Ovary (tissue), 3 donors: ENCODE measurements around the gene PLK1.

ENCODE experiments used
- POLR2A ChIP-seq: fragments of 450-650 bp; IDR thresholded peaks from one replicate; pipeline ENCODE4 v1.6.1; 2017; ENCODE audit warnings: antibody characterized with exemption, mild to moderate bottlenecking, moderate library complexity
- TF ChIP-seq, protein P1 (sequence below), 3 donors: fragments of 450-650 bp in 2 of 3; fragments of 200-600 bp in 1 of 3; IDR thresholded peaks; one replicate each; pipeline versions ENCODE4 v1.5.1 to v1.8.0; 2016 to 2022; ENCODE audit warnings: antibody characterized with exemption in 3 of 3, mild to moderate bottlenecking in 1 of 3
- donor health status: DM: no; HTN: no; CAD: no.

DNA sequence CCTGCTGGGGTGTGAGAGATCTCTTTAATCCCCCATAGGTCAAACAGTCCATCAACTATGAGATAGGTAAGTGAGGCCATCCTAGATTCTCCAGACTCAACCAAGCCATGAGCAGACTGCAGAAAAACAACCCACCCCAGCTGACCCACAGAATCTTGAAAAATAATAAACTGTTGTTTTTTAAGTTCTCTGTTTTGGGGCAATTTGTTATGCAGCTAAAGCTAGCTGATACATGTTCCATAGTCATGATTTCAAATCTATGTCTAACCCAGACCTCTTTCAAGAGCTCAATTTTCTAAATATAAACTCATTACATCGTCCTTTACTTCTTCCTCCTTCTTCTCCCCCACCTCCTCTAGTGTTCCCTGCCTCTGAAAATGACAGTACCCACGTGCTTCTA is 24.3 kb downstream of the PLK1 start:
- TF ChIP-seq, protein P1, sequence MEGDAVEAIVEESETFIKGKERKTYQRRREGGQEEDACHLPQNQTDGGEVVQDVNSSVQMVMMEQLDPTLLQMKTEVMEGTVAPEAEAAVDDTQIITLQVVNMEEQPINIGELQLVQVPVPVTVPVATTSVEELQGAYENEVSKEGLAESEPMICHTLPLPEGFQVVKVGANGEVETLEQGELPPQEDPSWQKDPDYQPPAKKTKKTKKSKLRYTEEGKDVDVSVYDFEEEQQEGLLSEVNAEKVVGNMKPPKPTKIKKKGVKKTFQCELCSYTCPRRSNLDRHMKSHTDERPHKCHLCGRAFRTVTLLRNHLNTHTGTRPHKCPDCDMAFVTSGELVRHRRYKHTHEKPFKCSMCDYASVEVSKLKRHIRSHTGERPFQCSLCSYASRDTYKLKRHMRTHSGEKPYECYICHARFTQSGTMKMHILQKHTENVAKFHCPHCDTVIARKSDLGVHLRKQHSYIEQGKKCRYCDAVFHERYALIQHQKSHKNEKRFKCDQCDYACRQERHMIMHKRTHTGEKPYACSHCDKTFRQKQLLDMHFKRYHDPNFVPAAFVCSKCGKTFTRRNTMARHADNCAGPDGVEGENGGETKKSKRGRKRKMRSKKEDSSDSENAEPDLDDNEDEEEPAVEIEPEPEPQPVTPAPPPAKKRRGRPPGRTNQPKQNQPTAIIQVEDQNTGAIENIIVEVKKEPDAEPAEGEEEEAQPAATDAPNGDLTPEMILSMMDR (IDR thresholded peaks at IDR 0.05): no peak
- TF ChIP-seq POLR2A: no peak
